NT2/D1 (cell line): ENCODE results near the gene MUC5AC.

Experiments used
- DNase-seq: peaks from one replicate; pipeline ENCODE4 v3.0.0-alpha.2; 2011; ENCODE audit warnings: low read depth, low spot score
- H3K27me3 ChIP-seq: 2 replicates; pipeline ENCODE4 v1.6.0; 2011; ENCODE audit warnings: mild to moderate bottlenecking; ENCODE audit not compliant: insufficient read length, insufficient read depth
- H3K36me3 ChIP-seq: 2 replicates; pipeline ENCODE4 v1.6.1; 2011; ENCODE audit warnings: mild to moderate bottlenecking, low read length, mixed read lengths; ENCODE audit not compliant: insufficient read depth, insufficient read length
- H3K4me1 ChIP-seq: 2 replicates; pipeline ENCODE4 v1.5.1; 2011; ENCODE audit not compliant: insufficient read depth, insufficient read length
- H3K4me3 ChIP-seq: 2 replicates; pipeline ENCODE4 v1.5.1; 2011; ENCODE audit warnings: low read depth; ENCODE audit not compliant: insufficient read length
- H3K9ac ChIP-seq: 2 replicates; pipeline ENCODE4 v1.6.0; 2011; ENCODE audit warnings: low read depth; ENCODE audit not compliant: insufficient read length
- H3K9me3 ChIP-seq: 2 replicates; pipeline ENCODE4 v1.5.1; 2011; ENCODE audit warnings: mild to moderate bottlenecking, low read length; ENCODE audit not compliant: insufficient read depth
- SUZ12 ChIP-seq: IDR thresholded peaks from 2 replicates; pipeline ENCODE4 v1.6.1; 2011; ENCODE audit not compliant: insufficient read length, insufficient read depth; ENCODE audit errors: extremely low read depth
- YY1 ChIP-seq: IDR thresholded peaks from 2 replicates; pipeline ENCODE4 v1.6.1; 2011; ENCODE audit not compliant: insufficient read length, insufficient read depth
- ZNF274 ChIP-seq: IDR thresholded peaks from 2 replicates; pipeline ENCODE4 v1.6.1; 2011; ENCODE audit warnings: mild to moderate bottlenecking, low read depth, low read length

The MUC5AC gene

DNA sequence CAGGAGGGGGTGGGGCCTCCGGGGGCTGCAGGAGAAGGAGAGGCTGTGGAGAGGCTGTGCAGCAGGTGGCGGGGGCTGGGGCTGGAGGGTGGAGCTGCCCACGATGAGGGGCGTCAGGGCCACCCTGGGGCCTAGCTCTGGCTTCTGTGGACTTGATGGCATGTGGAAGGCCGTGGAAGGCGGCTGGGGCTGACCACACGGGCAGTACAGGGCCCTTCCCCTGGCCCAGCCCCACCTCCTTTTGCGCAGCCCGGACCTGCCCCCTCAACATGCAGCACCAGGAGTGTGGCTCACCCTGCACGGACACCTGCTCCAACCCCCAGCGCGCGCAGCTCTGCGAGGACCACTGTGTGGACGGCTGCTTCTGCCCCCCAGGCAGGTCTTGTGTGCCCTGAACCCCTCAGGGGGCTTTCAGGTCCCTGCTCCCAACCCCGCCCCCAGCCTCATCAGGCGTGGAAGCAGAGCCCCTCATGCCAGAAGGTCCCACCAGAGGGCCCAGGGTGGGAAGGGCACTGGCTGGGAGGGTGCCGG is 71.2 kb downstream of the MUC5AC start:
- H3K4me1 ChIP-seq: peaks cover 25% of the 10 kb centered on the region
- H3K36me3 ChIP-seq: no peaks in the 10 kb centered on the region
- no peaks in the 10 kb centered on the region for H3K9me3 ChIP-seq
- H3K27me3 ChIP-seq: no peaks in the 10 kb centered on the region
- no peak overlapping the region for H3K4me3 ChIP-seq
- TF ChIP-seq ZNF274 (no peak), YY1 (no peak), SUZ12 (no peak)
- DNase-seq: no peak
- H3K9ac ChIP-seq: no peak overlapping the region

DNA sequence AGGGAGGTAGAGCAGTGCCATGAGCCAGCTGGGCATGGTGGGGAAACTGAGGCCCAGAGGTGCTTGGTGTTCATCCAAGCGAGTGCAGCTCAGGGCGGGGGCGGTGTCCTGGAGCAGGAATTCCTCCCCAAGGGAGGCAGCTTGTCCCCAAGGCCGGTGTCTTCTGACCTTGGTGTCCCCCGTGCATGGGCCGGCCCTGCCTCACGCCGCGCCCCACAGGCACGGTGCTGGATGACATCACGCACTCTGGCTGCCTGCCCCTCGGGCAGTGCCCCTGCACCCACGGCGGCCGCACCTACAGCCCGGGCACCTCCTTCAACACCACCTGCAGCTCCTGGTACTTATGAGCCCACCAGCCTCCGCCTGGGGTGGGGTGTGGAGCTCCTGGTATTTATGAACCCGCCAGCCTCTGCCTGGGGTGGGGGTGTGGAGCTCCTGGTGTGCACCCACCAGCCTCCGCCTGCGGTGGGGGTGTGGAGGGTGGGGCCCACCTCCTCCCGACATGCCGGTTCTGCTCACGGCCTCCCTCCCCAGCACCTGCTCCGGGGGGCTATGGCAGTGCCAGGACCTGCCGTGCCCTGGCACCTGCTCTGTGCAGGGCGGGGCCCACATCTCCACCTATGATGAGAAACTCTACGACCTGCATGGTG is 71.8 kb downstream of the MUC5AC start:
- Histone ChIP-seq H3K4me1 (peaks cover 22% of the 10 kb centered on the region), H3K9me3 (no peaks in the 10 kb centered on the region), H3K4me3 (no peak overlapping the region), H3K27me3 (no peaks in the 10 kb centered on the region), H3K9ac (no peak overlapping the region), H3K36me3 (no peaks in the 10 kb centered on the region)
- TF ChIP-seq SUZ12 (no peak), YY1 (no peak), ZNF274 (no peak)
- DNase-seq: no peak

- no peak overlapping the region for H3K4me3 ChIP-seq
- H3K36me3 ChIP-seq: no peaks in the 10 kb centered on the region
- no peak for TF ChIP-seq SUZ12
- no peak for TF ChIP-seq ZNF274
- TF ChIP-seq YY1: no peak
- peaks cover 21% of the 10 kb centered on the region for H3K4me1 ChIP-seq
- H3K27me3 ChIP-seq: no peaks in the 10 kb centered on the region
- DNase-seq: no peak
- H3K9ac ChIP-seq: no peak overlapping the region
- no peaks in the 10 kb centered on the region for H3K9me3 ChIP-seq
Measured at GRCh38 chr11:1230121-1230455, 72.3 kb downstream of the MUC5AC start.

GRCh38 chr11:1230456-1231395 is 73.0 kb downstream of the MUC5AC start:
- Histone ChIP-seq H3K4me1 (peaks cover 20% of the 10 kb centered on the region), H3K4me3 (no peak overlapping the region), H3K27me3 (no peaks in the 10 kb centered on the region), H3K36me3 (no peaks in the 10 kb centered on the region), H3K9ac (no peak overlapping the region), H3K9me3 (no peaks in the 10 kb centered on the region)
- TF ChIP-seq ZNF274 (no peak), SUZ12 (no peak), YY1 (no peak)
- no peak for DNase-seq

GRCh38 chr11:1231396-1232020 is 73.8 kb downstream of the MUC5AC start:
- Histone ChIP-seq H3K9me3 (no peaks in the 10 kb centered on the region), H3K27me3 (no peaks in the 10 kb centered on the region), H3K36me3 (no peaks in the 10 kb centered on the region), H3K9ac (no peak overlapping the region), H3K4me3 (no peak overlapping the region), H3K4me1 (peaks cover 20% of the 10 kb centered on the region)
- DNase-seq: no peak
- TF ChIP-seq SUZ12: no peak
- TF ChIP-seq ZNF274: no peak
- no peak for TF ChIP-seq YY1

DNA sequence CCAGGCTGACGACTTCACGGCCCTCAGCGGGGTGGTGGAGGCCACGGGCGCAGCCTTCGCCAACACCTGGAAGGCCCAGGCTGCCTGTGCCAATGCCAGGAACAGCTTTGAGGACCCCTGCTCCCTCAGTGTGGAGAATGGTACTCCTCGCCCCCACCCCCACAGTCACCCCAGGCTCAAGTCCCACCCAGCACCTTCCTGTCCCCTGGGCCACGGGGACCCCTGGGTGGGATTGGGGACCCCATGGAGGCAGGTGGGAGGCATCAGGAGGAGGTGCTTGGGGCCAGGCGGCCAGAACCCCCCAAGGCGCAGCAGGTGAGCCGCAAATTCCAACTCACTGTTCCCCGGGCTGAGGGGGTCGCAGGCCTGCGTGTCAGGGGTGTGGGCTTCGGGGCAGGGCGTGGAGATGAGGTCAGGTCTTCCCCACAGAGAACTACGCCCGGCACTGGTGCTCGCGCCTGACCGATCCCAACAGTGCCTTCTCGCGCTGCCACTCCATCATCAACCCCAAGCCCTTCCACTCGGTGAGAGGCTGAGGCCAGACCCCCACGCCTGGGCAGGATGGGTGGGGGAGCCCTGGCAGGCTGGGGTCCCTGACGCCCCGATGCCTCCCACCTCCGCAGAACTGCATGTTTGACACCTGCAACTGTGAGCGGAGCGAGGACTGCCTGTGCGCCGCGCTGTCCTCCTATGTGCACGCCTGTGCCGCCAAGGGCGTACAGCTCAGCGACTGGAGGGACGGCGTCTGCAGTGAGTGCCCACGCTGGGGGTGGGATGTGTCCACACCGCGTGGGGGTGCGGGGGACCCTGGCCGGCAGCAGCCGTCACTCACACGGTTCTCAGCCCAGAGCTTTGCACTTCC is 74.5 kb downstream of the MUC5AC start:
- no peak for DNase-seq
- TF ChIP-seq YY1 (no peak), ZNF274 (no peak), SUZ12 (no peak)
- Histone ChIP-seq H3K4me3 (no peak overlapping the region), H3K9ac (no peak overlapping the region), H3K9me3 (no peaks in the 10 kb centered on the region), H3K4me1 (peaks cover 20% of the 10 kb centered on the region), H3K27me3 (no peaks in the 10 kb centered on the region), H3K36me3 (no peaks in the 10 kb centered on the region)
